ENCODE results near the gene S100Z. TPM values are rescaled to one million over a fixed set of nuclear protein-coding genes. Genes with fewer than 3 reads are reported as not detected.

The S100Z gene
- total and polyA plus RNA-seq, 2 of the 8 experiments (the other 6 are each of a cell fraction or from before 2014, with no cell fraction given) = 0.30 TPM; not detected in 1

GRCh38 chr5:76866503-76866902 lies 16.7 kb downstream of the S100Z start:
- no peaks in the 10 kb centered on the region for H3K79me2 ChIP-seq (ENCODE audit: control insufficient read depth in 1 of 2, insufficient read depth in 2 of 2, low read length in 2 of 2)
- no peaks in the 10 kb centered on the region for H3K36me3 ChIP-seq (ENCODE audit: control insufficient read depth in 2 of 4, insufficient read depth in 4 of 4, low read length in 3 of 4)
- no peak overlapping the region for H3K4me3 ChIP-seq (ENCODE audit: extremely low read depth in 1 of 4, insufficient read depth in 2 of 4, low read depth in 3 of 4, low read length in 4 of 4)
- 97% methylated on average over 2 of the region's 2 CpGs; no CpG with 5 or more reads in 1 of the 2 experiments for WGBS, 2 experiments (ENCODE audit: extremely low coverage in 1 of 2, insufficient coverage in 1 of 2, insufficient read length in 1 of 2, insufficient replicate concordance in 2 of 2, low coverage in 1 of 2, low lambda C conversion rate in 2 of 2, missing lambda C conversion rate in 1 of 2)
- H2BK15ac ChIP-seq (ENCODE audit: low read length) = no peak overlapping the region
- H2BK12ac ChIP-seq (ENCODE audit: low read depth, low read length) = no peak overlapping the region
- POLR2A ChIA-PET (ENCODE audit: partially characterized antibody) = interaction anchor here (1.4 to 2.5 kb wide), 2 partner anchors 211 to 221 kb away, joined by 3 to 12 read pairs; no protein-coding TSS in a partner anchor
- H4K91ac ChIP-seq (replicated peaks; ENCODE audit: insufficient read length, low read length) = no peak overlapping the region
- no peak overlapping the region for H2AK5ac ChIP-seq (ENCODE audit: low read depth, low read length)
- CTCF ChIA-PET (ENCODE audit: partially characterized antibody) = interaction anchor here (0.6 to 5.8 kb wide), 5 partner anchors 97 to 1630 kb away, joined by 3 to 48 read pairs (median 4); no protein-coding TSS in a partner anchor
- H2BK120ac ChIP-seq (replicated peaks; ENCODE audit: low read depth, low read length) = no peak overlapping the region
- H4K5ac ChIP-seq (ENCODE audit: insufficient read length, low read depth, low read length) = no peak overlapping the region
- no peak overlapping the region for H3K18ac ChIP-seq (ENCODE audit: extremely low read depth, low read length)
- no peaks in the 10 kb centered on the region for H3K9me3 ChIP-seq (ENCODE audit: insufficient read depth in 2 of 2, low read depth in 1 of 2, low read length in 1 of 2)
- H3K14ac ChIP-seq (ENCODE audit: insufficient read length) = no peak overlapping the region
- H3K9ac ChIP-seq (replicated peaks in 1 of 4; ENCODE audit: extremely low read depth in 1 of 4, low read depth in 3 of 4, low read length in 3 of 4) = no peak overlapping the region
- H3K4ac ChIP-seq (replicated peaks; ENCODE audit: insufficient read length, low read depth, low read length) = no peak overlapping the region
- no peak overlapping the region for H3K27ac ChIP-seq (ENCODE audit: low read depth, low read length)
- no peak overlapping the region for H2AFZ ChIP-seq (ENCODE audit: low read length)
- H3K4me1 ChIP-seq (replicated peaks in 1 of 4; ENCODE audit: control insufficient read depth in 3 of 4, insufficient read depth in 4 of 4, low read length in 3 of 4) = peaks cover 0 to 4% (median 0%) of the 10 kb centered on the region in 4 experiments; a peak in 2 of 7 replicates
- no peak overlapping the region for H3K4me2 ChIP-seq (ENCODE audit: insufficient read depth in 1 of 2, low read depth in 2 of 2, low read length in 2 of 2)
- FAIRE-seq (no peak), DNase-seq (ENCODE audit: low read depth in 1 of 2, low spot score in 2 of 2) (no peak)
- H2BK5ac ChIP-seq (ENCODE audit: low read depth, low read length) = no peak overlapping the region
- no peak overlapping the region for H3K56ac ChIP-seq (replicated peaks; ENCODE audit: insufficient read length, low read depth, low read length)
- peaks cover 2% of the 10 kb centered on the region; the same call in 1 of the 2 replicates for H3K23me2 ChIP-seq (ENCODE audit: low read depth, low read length)
- no peaks in the 10 kb centered on the region for H3K27me3 ChIP-seq (replicated peaks in 1 of 4; ENCODE audit: control insufficient read depth in 3 of 4, extremely low read depth in 1 of 4, insufficient read depth in 3 of 4, low read length in 3 of 4)
- no peak overlapping the region for H3K23ac ChIP-seq (ENCODE audit: insufficient read length)
- H2BK20ac ChIP-seq (ENCODE audit: low read length) = no peak overlapping the region
- no peak overlapping the region for H4K8ac ChIP-seq (ENCODE audit: extremely low read depth, insufficient read depth, low read length)
- H3K79me1 ChIP-seq (ENCODE audit: low read depth, low read length) = no peaks in the 10 kb centered on the region
- H4K20me1 ChIP-seq (replicated peaks in 1 of 2; ENCODE audit: control insufficient read depth in 1 of 2, insufficient read depth in 2 of 2, low read length in 2 of 2) = no peaks in the 10 kb centered on the region
- TF ChIP-seq CEBPB (IDR thresholded peaks at IDR 0.05; ENCODE audit: low read depth, low read length) (no peak), SP2 (IDR thresholded peaks at IDR 0.05; ENCODE audit: low read length) (no peak), JUND (IDR thresholded peaks at IDR 0.05; ENCODE audit: low read length) (no peak), USF2 (IDR thresholded peaks at IDR 0.05; ENCODE audit: low read length) (no peak), SP1 (IDR thresholded peaks at IDR 0.05; ENCODE audit: low read depth, low read length) (no peak), SIRT6 (IDR thresholded peaks at IDR 0.05; ENCODE audit: low read length) (no peak), TCF12 (IDR thresholded peaks at IDR 0.05; ENCODE audit: low read depth, low read length) (no peak), KDM4A (IDR thresholded peaks at IDR 0.05; ENCODE audit: low read depth, low read length, severe bottlenecking) (no peak), HDAC2 (IDR thresholded peaks at IDR 0.05; ENCODE audit: borderline replicate concordance in 1 of 2, low read depth in 2 of 2, low read length in 2 of 2) (no peak), BRCA1 (IDR thresholded peaks at IDR 0.05; ENCODE audit: low read depth, low read length) (no peak), FOSL1 (IDR thresholded peaks at IDR 0.05; ENCODE audit: insufficient read depth, low read depth, low read length) (no peak), PHF8 (conservative IDR thresholded peaks at IDR 0.05; ENCODE audit: low read depth, low read length) (no peak), POU5F1 (IDR thresholded peaks at IDR 0.05; ENCODE audit: low read depth, low read length) (no peak), SUZ12 (IDR thresholded peaks at IDR 0.05; ENCODE audit: low read length) (no peak)
